ENCODE results near the gene SEPHS2.

Gene SEPHS2

GRCh38 chr16:30429418-30429677, 16.3 kb downstream of the SEPHS2 start:
- no peak for DNase-seq

GRCh38 chr16:30428055-30428454, 17.6 kb downstream of the SEPHS2 start:
- DNase-seq = no peak

- no peak for DNase-seq
Observed at GRCh38 chr16:30421010-30421409, 24.7 kb downstream of the SEPHS2 start.

- no peak for DNase-seq
Observed at GRCh38 chr16:30418350-30419181, 27.1 kb downstream of the SEPHS2 start.

GRCh38 chr16:30417529-30418349, 27.9 kb downstream of the SEPHS2 start:
- peak; percentile 93 for DNase-seq

- DNase-seq = no peak
Observed at GRCh38 chr16:30416624-30417528, 28.8 kb downstream of the SEPHS2 start.

GRCh38 chr16:30416047-30416603, 29.5 kb downstream of the SEPHS2 start:
- no peak for DNase-seq

- no peak for DNase-seq
Observed at GRCh38 chr16:30414159-30414558, 31.5 kb downstream of the SEPHS2 start.

- no peak for DNase-seq
Observed at GRCh38 chr16:30413112-30413806, 32.4 kb downstream of the SEPHS2 start.

GRCh38 chr16:30409125-30410060, 36.3 kb downstream of the SEPHS2 start:
- DNase-seq = peak; percentile 64

- DNase-seq = no peak
Observed at GRCh38 chr16:30407804-30408534, 37.7 kb downstream of the SEPHS2 start.

- peak; percentile 73 for DNase-seq
Observed at GRCh38 chr16:30407102-30407803, 38.4 kb downstream of the SEPHS2 start, which contains the start of gene ZNF771. Gene ZNF771, plus strand, starts transcription at chr16:30407606. Its CDS starts 448 bp downstream, at chr16:30408054.

- DNase-seq = no peak
Observed at GRCh38 chr16:30406795-30407101, 38.9 kb downstream of the SEPHS2 start.

- peak; percentile 34 for DNase-seq
Observed at GRCh38 chr16:30401768-30402425, 43.8 kb downstream of the SEPHS2 start.

GRCh38 chr16:30399435-30400186, 46.1 kb downstream of the SEPHS2 start:
- peak; percentile 21 for DNase-seq

- no peak for DNase-seq
Observed at GRCh38 chr16:30398661-30399434, 46.8 kb downstream of the SEPHS2 start.
